GM18505 (cell line): ENCODE measurements around the gene ADCY2.

Source experiments
- ATAC-seq: cut with Tn5 transposase; IDR thresholded peaks from one replicate; pipeline ENCODE4 v1.9.1; 2021; ENCODE audit not compliant: unreplicated experiment
- POLR2A ChIP-seq: IDR thresholded peaks from 4 replicates; pipeline ENCODE4 v1.6.1; 2011; ENCODE audit warnings: borderline replicate concordance; ENCODE audit not compliant: insufficient read depth, insufficient read length; ENCODE audit errors: extremely low read depth

ADCY2 gene

DNA sequence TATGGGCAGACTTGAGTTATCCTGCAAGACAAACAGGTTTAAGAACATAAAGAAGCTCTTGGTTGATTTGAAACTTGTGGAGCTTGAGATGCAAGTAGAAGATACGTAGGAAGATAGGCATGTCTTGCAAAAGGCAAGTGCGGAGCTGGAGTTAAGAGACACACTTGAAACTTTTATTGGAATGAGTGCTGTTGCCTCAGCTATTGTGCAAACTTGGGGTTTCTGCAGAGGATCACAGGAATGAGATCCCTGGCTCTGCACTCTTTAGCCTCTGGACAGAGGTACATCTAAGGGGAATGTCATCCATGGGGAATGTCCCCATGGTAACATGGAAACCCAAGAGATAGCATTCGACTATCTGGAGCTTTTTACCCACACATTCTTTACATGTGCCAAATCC, 121.1 kb downstream of the ADCY2 start:
- ATAC-seq = no peak

GRCh38 chr5:7518947-7519560, 123.1 kb downstream of the ADCY2 start:
- no peak for ATAC-seq
- no peak for TF ChIP-seq POLR2A

More for the DNA sequence above, 121.1 kb downstream of the ADCY2 start:
- TF ChIP-seq POLR2A = no peak

- no peak for TF ChIP-seq POLR2A
- no peak for ATAC-seq
Observed at GRCh38 chr5:7519564-7519963, 123.6 kb downstream of the ADCY2 start.

DNA sequence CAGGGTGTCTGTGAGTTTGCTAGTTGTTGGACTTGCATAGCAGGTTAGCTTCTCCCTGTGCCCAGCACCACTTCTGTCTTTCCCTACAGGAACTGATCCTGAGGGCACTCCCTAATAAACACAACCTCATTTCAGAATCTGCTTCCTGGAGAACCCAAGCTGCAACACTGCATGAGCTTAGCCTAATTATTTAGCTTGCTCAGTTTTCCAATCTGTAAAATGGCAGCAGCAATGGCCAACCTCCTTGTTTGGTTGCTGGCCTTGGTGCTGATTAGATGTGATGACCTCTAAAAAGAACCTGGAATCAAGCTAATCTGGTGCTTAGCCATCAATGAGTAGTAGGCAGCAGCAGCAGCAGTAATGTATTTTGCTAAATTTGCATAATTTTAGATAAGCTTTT, 133.9 kb downstream of the ADCY2 start:
- no peak for TF ChIP-seq POLR2A
- ATAC-seq = no peak

DNA sequence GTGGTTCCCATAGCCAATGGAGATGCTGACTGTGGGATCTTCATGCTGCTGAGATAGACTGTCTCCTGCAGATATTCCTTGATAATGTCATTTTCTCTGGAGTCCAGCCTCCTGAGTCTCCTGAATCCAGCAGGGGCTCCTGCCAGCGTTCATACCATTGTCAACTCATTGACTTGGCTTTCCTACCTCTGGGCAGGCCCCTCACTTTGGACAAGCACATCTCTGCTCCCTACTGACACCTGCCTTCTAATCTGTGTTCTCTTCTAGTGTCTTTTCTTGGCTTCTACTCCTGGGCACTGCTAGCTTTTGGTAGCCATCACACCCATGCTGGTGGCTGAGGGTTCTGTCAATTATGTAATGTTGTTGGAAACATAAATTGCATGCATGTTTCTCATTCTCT, 138.0 kb downstream of the ADCY2 start:
- no peak for ATAC-seq
- no peak for TF ChIP-seq POLR2A

GRCh38 chr5:7534505-7534904, 138.6 kb downstream of the ADCY2 start:
- ATAC-seq = no peak
- TF ChIP-seq POLR2A = no peak

DNA sequence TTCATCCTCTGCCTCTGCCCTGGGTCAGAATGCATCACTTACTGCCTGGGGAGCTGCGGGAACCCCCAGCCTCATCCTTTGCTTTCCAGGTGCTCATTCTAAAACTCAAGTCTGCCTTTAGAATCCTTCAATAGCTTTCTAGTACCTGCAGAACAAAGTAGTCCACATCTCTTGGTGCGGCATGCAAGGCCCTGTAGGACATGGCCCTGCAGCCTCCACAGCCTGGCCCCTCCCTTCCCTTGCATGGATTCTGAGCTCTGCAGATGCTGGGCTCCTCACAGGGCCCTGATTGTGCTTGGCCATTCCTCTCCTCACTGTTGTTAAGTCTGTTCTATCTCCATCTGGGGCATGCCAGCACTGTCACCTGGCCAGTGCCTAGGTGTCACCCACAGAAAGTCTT, 141.6 kb downstream of the ADCY2 start:
- TF ChIP-seq POLR2A = no peak
- ATAC-seq = no peak

- no peak for ATAC-seq
- no peak for TF ChIP-seq POLR2A
Observed at GRCh38 chr5:7539571-7539970, 143.6 kb downstream of the ADCY2 start.

GRCh38 chr5:7540736-7541485, 145.0 kb downstream of the ADCY2 start:
- TF ChIP-seq POLR2A = no peak
- ATAC-seq = no peak

DNA sequence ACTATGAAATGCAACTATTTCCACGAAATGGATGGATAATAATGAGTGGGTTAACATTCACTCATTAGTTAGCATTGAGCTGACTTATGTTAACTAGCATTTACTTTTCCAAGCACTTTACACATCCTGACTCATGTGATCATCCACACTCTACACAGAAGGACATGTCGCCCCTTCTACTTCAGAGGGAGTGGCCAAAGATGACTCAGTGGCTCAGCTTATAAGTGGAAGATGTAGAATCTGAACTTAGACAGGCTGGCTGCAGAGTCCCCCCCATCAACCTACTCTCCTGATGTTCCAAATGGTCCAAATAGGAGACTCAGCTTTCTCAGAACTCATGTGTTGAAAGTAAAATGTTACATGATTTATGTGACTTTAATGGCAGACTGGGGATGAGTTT, 146.0 kb downstream of the ADCY2 start:
- ATAC-seq = no peak
- no peak for TF ChIP-seq POLR2A

DNA sequence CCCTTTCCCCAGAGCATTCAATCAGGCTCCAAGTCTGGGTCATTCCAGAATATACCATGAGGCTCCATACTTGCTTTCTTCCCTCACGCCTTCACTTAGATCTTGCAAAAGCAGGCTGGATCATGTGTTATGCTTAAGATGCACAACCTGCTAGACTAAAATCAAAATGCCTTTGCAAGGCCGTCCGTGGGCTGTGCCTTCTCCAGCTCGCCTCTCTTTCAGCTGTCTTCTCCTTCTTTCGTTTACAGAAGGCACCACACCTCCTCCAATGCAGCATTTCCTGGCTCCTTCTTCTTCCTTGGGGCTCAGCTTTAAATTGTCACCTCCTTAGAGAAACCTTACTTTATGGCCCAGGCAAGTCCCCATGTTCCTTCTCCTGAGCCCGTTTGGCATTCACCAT, 150.6 kb downstream of the ADCY2 start:
- no peak for ATAC-seq
- TF ChIP-seq POLR2A = no peak

DNA sequence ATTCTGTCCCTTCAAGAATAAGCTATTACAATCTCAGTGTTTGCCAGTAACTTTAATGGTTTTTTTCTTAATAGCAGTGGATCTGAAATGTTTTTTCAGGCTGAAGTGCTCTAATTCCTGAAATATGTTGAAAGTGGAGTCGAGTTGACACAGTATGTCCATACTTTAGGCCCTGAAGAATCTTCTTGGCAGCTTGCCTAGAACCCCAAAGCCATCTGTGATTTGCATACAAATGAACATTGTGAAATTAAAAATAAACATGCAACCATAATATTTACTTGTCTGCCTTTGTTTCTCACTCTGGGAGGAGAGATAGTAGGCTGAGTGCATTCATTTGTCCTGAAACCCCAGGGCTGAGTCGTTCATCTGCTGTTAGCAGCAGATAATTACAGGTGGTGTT, 152.7 kb downstream of the ADCY2 start:
- no peak for ATAC-seq
- no peak for TF ChIP-seq POLR2A

DNA sequence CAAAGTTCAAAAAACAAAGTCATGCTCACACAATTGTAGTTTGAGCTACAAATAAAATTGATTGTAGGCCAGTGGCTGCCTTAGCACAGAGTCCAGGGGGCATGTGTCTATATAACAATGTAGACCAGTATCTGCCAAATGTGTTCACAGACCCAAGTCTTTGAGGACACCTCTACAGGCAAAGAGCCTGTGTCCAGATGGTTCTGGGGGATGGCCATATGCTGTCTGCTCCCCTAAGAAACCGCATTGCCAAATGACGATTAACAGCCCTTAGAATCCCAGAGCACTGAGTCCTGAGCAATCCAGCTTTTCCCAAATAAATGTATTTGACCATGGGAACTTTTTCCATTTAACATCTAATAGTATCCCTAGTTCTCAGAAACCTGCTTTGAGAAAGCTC, 169.6 kb downstream of the ADCY2 start:
- ATAC-seq = no peak
- no peak for TF ChIP-seq POLR2A

- TF ChIP-seq POLR2A = no peak
- no peak for ATAC-seq
Observed at GRCh38 chr5:7576023-7576715, 180.2 kb downstream of the ADCY2 start.
